Endothelial cell of umbilical vein (primary cell): ENCODE measurements around the gene RPL22.
A peak's percentile ranks its signal among the peaks of the same experiment; 100 is the strongest.

Experiments used
- EZH2 ChIP-seq: IDR thresholded peaks from 2 replicates; pipeline ENCODE4 v1.6.1; 2012; ENCODE audit warnings: borderline replicate concordance, low read depth, mild to moderate bottlenecking, moderate library complexity, low read length, inconsistent platforms; ENCODE audit not compliant: severe bottlenecking
- MYC ChIP-seq: IDR thresholded peaks from one replicate; pipeline ENCODE4 v1.6.1; 2011; ENCODE audit warnings: mild to moderate bottlenecking, low read depth, low read length
- POLR2A ChIP-seq: IDR thresholded peaks from 2 replicates; pipeline ENCODE4 v1.6.1; 2012; ENCODE audit warnings: low read depth, mild to moderate bottlenecking, control low read depth, low read length
- TF ChIP-seq, protein P1 (sequence below), 2 donors: IDR thresholded peaks; 1 replicate in 1 of 2; 2 replicates in 1 of 2; pipeline ENCODE4 v1.5.1; 2011; ENCODE audit warnings: low read length in 2 of 2, mild to moderate bottlenecking in 2 of 2, moderate library complexity in 2 of 2, control low read depth in 1 of 2, inconsistent platforms in 1 of 2, low read depth in 1 of 2; ENCODE audit not compliant: insufficient read depth in 1 of 2; ENCODE audit errors: extremely low read depth in 1 of 2
- TF ChIP-seq, protein P2 (sequence below): IDR thresholded peaks from 2 replicates; pipeline ENCODE4 v1.6.1; 2011; ENCODE audit not compliant: insufficient read depth, insufficient read length

GRCh38 chr1:6185635-6186382, 13.6 kb downstream of the RPL22 start:
- TF ChIP-seq, protein P1, sequence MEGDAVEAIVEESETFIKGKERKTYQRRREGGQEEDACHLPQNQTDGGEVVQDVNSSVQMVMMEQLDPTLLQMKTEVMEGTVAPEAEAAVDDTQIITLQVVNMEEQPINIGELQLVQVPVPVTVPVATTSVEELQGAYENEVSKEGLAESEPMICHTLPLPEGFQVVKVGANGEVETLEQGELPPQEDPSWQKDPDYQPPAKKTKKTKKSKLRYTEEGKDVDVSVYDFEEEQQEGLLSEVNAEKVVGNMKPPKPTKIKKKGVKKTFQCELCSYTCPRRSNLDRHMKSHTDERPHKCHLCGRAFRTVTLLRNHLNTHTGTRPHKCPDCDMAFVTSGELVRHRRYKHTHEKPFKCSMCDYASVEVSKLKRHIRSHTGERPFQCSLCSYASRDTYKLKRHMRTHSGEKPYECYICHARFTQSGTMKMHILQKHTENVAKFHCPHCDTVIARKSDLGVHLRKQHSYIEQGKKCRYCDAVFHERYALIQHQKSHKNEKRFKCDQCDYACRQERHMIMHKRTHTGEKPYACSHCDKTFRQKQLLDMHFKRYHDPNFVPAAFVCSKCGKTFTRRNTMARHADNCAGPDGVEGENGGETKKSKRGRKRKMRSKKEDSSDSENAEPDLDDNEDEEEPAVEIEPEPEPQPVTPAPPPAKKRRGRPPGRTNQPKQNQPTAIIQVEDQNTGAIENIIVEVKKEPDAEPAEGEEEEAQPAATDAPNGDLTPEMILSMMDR (IDR thresholded peaks at IDR 0.05; ENCODE audit: extremely low read depth in 1 of 2, insufficient read depth in 1 of 2, low read depth in 1 of 2, low read length in 2 of 2), result peak; percentile 43 to 44
- TF ChIP-seq POLR2A, result no peak
- TF ChIP-seq, protein P2, sequence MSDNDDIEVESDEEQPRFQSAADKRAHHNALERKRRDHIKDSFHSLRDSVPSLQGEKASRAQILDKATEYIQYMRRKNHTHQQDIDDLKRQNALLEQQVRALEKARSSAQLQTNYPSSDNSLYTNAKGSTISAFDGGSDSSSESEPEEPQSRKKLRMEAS, result no peak
- no peak for TF ChIP-seq EZH2
- no peak for TF ChIP-seq MYC
